ENCODE measurements around the gene RAD51B. TPM values are rescaled to one million over a fixed set of nuclear protein-coding genes. Genes with fewer than 3 reads are reported as not detected.

Gene RAD51B
- total RNA-seq, 1 donor from 2014 or later: 8.9 TPM

DNA sequence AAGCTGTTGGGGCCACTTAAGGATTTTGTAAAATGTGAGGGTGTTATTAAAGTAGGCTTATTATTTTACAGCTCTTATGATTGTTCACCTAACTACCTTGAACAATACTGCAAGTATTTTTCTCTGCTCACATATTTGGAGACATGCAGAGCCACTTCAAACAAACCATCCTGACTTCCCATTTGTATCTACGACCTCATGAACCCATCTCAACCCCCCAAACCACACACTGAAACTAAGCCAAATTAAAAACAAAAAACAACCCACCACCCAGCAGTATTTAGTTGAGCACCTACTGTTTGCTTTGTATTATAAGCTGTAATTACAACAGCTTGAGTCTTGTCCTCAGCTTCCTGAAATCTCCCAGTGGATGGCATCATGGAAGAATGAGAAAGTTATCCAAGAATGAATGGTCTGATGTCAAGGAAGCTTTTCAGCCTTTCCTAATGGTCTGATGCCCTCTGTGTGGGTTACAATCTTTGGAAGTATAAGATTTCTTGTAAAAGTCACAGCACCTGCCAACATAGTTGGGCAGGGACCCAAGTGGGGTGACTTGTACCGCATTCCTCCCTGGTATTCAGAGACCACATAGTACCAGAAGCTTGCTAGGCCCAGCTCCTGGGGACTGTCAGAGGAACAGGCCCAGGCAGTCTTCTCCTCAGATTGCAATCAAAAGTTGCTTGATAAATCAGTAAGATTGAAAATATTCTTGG is 556.6 kb downstream of the RAD51B start:
- no peak for DNase-seq (ENCODE audit: low read depth in 2 of 2)

DNA sequence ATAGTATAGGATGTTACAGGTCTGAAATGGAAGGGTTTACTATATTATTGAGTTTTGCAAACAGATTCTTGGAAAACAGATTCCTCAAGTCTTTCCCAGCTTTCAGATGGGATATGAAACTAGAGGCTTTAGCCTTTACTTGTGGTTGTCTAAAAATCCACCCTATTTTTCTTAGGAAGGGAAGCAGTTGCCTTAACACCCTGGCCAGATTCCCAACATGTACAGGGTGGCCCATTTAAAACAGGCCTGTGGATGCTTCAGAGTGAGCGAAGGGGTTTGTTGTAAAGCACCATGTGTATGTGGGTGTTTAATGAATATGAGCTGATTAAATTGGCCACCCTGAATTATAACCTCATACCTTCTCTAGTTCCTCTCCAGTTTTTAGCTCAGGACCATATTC is 557.4 kb downstream of the RAD51B start:
- DNase-seq (ENCODE audit: low read depth in 2 of 2): no peak

DNA sequence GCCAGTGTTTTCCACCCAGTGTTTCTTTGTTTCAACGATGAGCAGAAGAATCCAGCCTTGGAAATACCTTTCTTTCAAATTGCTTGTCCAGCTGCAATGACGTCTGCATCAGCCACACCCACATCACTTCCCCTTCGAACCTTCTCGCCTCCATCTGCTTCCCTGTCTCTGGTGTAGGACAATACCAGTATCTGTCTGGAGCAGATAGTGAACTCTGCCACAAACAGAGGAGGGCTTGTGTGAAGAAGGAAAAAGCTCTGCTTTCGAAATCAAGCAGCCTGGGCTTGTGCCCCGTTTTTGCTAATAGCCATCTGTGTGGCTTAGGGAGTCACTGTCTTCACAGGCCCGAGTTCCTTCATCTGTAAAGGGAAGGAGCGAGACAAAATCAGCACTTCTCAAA is 557.9 kb downstream of the RAD51B start:
- DNase-seq (ENCODE audit: low read depth in 2 of 2): peak; percentile 69 to 78

DNA sequence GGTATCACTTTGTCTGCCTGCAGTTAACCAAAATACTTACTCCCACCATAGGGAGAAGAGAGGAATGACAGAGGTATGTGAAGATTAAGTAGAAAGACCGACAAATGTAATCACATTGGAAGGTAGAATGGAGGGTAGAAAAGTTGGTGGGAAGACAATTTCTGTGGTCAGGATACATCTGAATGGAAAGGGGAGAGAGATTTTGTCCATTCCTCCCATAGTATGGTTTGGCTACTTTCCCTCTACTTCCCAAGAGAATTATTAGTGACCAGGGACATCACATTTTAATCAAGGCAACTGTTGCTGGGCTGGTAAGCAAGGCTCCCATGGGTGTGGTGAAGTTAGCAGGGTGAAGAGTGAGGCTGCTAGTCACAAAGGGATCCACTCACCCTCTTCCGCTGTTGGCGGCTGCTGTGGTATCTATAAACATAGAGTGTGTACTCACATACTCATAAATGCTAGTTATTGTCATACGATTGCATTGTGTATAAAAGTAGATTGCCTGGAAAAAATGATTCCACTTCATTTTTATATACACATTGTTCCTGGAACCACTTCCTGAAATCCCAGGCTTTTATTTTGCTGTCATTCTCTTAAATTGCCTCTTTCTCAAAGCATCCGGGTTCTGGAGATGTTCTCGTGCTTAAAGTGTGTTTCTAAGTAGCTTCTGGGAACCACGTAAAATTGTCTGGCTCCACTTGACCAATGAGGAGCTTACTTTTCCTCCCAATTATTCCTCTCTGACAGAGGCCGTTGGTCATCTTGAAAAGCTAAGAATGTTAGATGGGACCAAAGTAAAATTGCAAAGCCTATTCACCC is 560.1 kb downstream of the RAD51B start:
- peak; percentile 88 to 89 for DNase-seq (ENCODE audit: low read depth in 2 of 2)

DNA sequence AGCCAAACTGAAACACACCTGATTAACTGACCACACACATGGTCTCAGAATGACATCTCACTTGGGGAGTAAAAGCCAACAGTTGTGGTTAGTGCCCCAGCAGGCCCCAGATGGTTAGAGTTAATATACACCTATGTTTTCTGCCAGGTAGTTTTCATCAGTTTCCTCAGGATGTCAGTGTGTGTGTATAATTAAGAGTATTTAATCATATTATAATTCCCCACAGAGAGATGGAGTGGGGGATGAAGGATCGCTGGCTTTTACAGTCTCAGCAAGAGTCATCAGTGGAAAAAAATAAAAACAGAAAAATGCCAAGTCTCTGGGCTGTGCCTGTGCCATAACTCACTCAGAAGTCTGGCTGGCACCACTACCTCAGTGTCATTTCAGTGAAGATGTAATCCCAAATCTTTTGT is 560.8 kb downstream of the RAD51B start:
- DNase-seq (ENCODE audit: low read depth in 2 of 2): peak in 1 of 2 donors; percentile 26

DNA sequence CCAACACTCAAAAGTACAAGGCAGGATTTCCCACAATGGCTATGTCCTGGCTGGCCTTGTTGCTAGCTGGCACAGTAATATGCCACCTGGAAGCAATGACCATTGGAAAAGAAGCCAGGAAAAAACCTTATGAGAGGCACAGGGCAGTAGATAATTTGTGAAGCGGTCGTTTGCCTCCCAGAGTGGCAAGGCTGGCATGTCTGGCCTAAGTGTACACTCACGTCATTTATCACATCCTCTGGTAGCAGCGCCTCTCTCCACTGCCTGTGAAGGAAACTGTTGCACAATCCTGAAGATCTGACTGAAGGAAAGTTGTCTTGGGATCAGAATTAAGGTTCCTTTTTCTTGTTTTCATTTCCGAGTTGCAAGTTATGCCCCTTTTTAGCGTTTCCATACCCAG is 564.8 kb downstream of the RAD51B start:
- DNase-seq (ENCODE audit: low read depth in 2 of 2): peak in 1 of 2 donors; percentile 43

DNA sequence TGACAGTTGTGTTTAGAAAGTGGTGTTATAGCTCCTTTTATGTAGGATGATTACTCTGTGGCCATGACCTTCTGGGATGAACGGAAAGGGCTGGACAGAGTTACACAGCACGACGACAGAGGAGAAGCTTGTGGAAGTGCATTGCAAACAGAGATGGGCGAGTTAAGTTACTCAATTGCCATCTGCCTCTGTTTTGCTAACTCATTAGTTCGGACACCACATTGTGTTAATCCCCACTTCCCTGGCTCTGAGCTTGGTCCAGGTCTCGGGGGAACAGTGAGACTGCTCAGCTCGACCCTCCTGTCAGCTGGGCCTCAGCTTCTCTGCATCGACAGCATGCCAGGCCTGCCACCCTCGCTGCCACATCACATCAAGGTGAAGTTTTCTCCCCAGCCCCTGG is 565.3 kb downstream of the RAD51B start:
- DNase-seq (ENCODE audit: low read depth in 2 of 2): no peak

DNA sequence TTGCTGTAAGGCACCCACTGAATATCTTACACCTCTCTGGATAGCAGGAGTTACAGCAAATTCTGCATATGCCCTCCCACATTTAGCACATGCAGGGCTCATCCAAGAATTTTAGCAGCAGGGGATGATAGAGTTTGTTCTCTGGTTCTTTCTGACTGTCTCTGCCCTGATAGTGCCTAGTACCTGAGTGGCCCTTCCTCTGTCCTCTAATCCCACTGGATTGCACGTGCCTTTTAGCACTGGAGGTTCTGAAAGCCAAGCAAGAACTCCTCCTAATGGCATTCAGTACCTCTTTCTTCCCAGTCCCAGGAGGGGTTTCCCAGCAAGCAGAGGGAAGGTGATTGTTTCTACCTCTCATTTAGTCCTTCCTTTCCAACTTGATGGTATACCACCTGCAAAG is 566.9 kb downstream of the RAD51B start:
- DNase-seq (ENCODE audit: low read depth in 2 of 2): no peak

DNA sequence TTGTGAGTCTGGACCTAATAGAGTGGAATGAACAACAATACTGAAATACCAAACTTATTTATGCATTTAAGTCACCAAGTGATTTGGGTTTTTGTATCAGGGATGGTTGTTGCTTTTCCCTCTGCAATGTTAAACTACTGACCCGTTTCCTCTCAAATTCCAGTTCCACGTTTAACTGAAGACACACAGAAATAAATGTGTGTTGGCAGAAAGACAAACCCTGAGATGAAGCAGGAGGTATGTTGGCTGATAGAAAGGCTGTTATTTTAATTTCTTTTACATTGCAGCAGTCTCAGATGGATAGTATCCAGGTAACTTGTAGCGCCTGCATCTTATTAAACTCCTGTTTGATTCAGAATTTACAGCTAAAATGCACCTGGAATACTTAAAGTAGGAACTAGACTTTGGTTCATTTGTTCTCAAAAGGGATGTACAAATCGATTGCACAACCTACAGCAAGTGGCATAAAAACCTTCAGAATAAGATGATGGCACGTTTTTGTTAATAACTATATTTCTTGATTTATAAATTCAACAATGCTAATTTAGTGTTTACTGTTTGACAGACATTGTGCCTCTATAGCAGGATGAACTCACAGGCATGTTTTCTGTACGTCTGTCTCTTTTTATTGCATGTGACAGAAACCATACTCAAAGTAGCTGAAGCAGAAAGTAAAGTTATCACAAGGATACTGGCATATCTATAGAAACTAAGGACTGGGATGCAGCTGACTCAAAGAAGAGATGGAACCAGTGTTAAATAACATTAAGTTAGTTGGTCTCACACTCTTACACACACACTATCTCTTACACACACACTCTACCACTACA is 567.6 kb downstream of the RAD51B start:
- peak in 1 of 2 donors; percentile 59 for DNase-seq (ENCODE audit: low read depth in 2 of 2)

DNA sequence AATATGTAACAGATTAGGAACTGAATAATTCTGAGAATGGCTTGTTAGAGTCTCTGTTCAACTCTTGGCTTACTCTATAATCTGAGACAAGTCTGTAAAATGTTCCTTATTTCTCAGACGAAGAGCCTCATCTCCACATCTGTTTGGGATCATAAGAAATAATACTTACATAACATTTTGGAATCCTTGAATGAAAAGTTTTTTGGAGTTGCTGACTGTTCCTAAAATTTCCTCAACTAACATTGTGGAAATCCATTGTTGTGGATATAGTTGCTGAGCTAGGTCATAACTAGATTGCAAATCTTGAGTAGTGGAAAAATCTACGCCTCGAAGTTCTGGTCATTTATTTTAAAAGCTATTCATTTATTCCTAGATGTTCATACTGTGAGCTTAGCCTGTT is 570.4 kb downstream of the RAD51B start:
- no peak for DNase-seq (ENCODE audit: low read depth in 2 of 2)

DNA sequence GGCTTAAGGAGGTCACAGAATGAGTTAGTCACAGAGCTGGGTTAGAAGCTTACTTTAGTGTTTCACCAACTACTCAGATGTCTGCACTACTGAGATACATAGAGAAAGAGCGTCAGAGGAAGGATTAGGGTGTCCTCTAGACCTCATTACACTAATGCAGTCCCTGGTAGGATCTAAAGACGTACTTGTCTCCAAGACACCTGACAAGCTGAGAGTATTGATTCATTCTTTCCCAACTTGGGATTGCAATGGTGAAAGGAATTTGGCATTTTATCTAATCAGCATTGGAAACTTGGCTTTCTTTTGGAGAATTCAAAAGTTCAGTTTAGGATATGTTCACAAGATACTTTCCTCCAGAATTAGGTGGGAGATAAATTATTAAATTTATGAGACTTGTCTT is 571.2 kb downstream of the RAD51B start:
- no peak for DNase-seq (ENCODE audit: low read depth in 2 of 2)

DNA sequence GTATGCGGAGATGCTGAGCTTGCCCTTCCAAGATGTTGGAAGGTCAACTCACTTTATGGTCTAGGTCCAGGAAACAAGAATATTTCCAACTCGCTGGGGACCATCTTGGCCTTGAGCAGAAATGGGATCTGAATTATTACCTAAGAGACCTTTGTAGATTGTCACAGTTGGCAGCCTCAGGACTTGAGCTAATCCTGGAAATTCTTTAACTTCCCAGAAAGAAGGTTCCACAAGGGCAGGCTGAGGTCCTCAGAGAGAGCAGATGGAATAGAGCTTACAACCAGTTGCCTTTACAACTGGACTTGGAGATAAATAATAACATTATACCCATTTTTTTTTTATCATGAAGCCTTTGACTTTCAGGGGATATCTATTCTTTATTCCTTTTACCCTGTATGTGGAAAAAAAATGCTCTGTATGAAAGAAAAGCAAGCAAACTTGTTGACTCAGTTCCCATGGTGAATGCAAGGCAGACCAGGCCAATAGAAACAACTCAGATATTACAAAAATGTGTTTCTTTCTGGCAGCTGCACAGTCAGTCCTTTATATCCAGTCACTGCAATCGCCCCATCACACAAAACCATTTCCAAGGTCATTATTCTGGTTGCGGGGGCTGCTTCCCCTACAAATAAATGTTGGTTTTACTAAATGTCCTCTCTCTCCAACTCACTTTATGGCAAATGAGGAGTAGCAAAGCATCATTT is 571.9 kb downstream of the RAD51B start:
- DNase-seq (ENCODE audit: low read depth in 2 of 2): peak in 1 of 2 donors; percentile 92

DNA sequence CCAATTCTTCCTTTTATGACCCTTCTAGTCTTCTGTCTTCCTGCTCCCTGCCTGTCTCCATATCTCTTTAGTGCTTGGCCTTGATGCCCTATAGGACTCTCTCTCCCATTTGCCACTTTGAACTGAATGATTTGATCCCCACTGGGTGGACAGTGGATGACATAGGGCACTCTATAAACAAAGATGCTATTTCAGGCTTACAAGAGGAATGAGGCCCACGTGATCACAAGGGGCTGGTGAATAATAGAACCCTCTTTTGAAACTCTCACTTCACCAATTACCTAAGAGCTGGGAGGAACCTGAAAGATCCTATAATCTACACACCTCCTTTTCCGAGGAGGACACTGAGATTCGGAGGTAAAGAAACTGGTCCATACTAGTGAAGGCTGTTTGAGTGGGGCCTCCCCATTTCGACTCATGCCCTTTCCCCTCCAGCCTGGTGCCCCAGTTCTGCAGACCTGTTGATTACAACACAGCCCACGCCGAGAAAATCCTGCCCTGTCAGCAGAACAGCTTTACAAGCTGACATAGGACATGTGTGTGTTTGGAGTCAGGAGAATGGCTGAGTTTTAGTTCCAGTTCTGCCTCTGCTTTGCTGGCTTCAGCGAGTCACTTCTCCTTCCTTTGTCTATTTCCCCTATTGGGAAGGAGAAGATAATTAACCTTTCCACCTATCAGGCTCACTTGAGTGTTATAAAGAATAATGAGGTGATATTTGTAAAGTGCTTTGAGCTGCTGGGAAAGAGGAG is 573.0 kb downstream of the RAD51B start:
- DNase-seq (ENCODE audit: low read depth in 2 of 2): peak in 1 of 2 donors; percentile 42

DNA sequence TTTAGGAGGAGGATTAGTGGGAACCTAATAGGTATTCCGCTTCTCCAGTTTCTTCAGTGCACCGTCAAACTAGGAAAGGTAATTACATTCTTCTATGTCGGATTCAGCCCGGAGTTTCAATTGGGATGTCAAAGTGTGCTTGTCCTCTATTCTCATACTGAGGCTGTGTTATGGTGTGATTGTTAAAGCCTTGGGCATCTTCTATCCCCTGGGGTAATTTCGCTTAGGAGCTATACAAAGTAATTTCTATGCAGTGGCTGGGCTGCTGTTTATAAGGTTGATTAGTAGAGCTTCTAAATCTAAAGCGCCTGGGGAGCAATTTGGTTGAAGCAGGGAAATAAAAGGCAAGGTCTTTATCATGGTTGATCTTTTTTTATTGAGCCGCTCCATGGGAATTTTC is 573.7 kb downstream of the RAD51B start:
- no peak for DNase-seq (ENCODE audit: low read depth in 2 of 2)

DNA sequence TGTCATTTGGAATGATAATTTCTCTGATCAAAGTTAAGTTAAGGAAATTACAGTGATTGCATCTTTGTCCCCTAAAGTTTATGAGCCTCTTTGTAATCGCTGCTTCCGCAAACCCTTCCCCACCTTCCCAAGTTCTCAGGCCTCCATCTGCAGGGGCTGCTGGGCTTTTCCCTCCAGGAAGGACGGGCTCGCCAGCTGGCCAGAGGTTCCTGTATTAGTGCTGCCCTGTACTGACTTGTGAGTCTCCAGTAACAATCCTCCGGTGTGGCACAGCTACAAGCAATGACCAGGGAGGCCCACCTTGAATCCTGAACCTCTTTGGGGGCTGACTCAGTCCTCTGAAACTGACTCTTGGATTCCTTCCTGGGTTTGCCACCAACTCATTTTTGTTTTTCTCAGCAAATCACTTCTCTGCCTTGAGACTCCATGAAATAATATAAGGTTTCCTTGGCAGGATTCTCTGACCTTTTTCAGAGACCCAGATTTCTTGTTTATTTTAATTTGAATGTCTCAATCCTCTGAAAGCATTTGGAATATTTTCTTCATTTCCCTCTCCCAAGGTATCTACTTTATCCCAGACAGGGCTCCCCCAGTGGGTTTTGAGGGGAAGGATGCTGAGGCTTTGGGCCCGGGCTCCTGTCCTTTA is 574.7 kb downstream of the RAD51B start:
- DNase-seq (ENCODE audit: low read depth in 2 of 2): no peak

DNA sequence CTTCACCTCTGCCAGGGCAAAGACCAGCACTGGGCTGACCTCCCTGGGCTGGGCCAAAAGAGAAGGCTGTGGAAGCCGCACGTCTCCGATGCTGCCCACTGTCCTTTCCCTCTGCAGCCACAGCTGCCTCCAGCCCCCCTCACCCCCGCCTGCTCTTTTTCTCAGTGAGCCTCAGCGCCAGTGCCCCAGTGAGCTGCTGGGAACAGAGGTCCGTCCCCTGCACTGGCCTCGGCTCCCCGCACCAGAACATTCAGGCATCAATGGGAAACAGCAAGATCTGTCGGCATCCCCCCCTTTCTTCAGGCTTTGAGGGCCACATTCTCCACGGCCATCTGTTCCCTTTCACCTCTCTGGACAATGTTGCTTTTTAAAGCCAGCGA is 575.2 kb downstream of the RAD51B start:
- no peak for DNase-seq (ENCODE audit: low read depth in 2 of 2)

DNA sequence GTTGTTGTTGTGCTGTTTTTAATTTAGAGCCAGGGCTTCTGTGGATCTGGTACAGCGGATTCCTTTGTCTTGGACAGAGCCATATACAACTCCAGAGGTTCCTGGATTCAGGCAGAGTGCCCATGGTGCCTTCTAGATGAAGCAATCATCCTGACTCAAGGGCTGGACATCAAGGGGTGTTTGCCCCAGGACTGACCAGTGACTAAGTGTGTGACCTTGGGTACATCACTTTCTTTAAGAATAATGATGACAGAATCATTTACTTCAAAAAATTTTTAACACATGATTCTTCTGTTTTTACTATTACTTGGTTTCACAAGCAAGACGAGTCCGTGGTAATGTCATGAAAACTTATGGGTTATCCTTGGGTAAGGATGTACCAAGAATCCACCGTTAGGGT is 576.0 kb downstream of the RAD51B start:
- no peak for DNase-seq (ENCODE audit: low read depth in 2 of 2)

DNA sequence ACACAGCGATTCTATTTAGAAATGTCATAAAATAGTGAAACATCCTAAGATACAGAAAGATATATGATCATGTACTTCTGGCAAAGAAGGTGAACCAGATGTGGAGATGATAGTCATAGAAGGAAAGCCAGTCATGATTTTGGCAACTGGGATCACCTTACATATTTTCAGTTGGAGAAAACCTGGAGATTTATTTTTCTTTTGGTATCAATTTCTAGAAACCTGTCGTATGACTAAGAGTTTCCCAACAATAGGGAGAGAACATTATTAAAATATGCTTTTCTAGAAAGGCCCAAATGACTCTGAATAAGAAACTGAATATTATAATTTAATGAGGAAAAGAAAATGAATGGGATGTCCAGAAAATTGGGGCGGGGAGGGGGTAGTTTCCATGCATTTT is 576.9 kb downstream of the RAD51B start:
- DNase-seq (ENCODE audit: low read depth in 2 of 2): no peak

DNA sequence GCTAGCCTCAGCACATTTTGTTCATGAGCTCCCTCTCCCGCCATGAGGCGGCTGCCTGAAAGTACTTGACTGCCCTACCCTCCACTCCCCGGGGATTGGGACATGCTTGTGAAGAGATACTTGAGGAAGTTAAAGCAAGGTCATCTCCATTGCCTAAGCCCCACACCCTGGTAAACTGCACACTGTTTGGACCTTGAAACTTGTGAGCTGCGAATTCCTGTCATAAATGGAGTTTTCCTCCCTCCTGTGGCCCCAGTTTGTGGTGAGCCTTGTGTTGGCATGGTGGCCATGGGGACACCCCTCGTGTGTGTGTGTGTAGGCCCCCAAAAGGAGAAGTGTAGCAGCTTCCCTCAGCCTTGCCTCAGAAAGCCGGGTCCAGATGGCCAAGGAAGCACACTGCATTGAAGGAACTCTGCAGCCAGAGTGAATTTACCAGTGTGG is 577.8 kb downstream of the RAD51B start:
- DNase-seq (ENCODE audit: low read depth in 2 of 2): no peak

DNA sequence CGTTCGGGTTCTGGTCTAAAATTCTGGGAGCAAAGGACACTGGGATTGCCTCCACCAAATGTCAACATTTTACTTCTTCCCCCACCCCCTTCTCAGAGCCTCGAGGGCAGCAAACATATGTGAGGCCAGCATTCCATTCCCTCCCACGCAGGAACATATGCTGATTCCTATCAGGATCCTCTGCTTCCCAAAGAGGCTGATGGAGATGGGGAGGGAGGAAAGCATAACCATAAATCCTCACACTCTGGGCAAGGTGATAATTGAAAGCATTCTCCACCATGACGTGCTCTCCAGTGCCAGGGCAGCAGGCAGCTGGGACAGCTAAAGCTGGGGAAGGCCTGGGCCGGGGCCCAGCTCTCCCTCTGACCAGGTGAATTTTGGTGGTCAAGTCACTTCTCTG is 578.2 kb downstream of the RAD51B start:
- DNase-seq (ENCODE audit: low read depth in 2 of 2): peak in 1 of 2 donors; percentile 67

All from lung microvascular endothelial cell (primary cell).